SK-N-SH (cell line): ENCODE measurements around the gene DDR1.
"Not testable (repeated sequence)": the region's sequence is repeated elsewhere in the genome, so short reads cannot be mapped to it uniquely, and the experiment has no call there.

Experiments used
- EZH2phosphoT487 ChIP-seq: fragments of 200-600 bp; sonication (generic); IDR thresholded peaks from 2 replicates; pipeline ENCODE4 v1.6.1; 2017; ENCODE audit warnings: low read depth, mixed run types, mild to moderate bottlenecking, antibody characterized with exemption, moderate library complexity, borderline replicate concordance
- TF ChIP-seq, protein P1 (sequence below): IDR thresholded peaks from 2 replicates; pipeline ENCODE4 v1.6.1; 2012; ENCODE audit warnings: mild to moderate bottlenecking, low read depth, low read length, moderate library complexity

DNA sequence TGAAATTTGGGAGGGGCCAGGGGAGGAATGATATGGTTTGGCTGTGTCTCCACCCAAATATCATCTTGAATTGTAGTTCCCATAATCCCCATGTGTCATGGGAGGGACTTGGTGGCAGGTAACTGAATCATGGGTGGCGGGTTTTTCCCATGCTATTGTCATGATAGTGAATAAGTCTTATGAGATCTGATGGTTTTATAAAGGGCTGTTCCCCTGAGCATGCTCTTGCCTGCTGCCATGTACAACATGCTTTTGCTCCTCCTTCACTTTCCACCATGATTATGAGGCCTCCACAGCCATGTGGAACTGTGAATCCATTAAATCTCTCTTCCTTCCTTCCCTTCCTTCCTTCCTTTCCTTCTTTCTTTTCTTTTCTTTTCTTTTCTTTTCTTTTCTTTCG, 31.9 kb upstream of the DDR1 start:
- not testable (repeated sequence) for TF ChIP-seq EZH2phosphoT487
- TF ChIP-seq, protein P1, sequence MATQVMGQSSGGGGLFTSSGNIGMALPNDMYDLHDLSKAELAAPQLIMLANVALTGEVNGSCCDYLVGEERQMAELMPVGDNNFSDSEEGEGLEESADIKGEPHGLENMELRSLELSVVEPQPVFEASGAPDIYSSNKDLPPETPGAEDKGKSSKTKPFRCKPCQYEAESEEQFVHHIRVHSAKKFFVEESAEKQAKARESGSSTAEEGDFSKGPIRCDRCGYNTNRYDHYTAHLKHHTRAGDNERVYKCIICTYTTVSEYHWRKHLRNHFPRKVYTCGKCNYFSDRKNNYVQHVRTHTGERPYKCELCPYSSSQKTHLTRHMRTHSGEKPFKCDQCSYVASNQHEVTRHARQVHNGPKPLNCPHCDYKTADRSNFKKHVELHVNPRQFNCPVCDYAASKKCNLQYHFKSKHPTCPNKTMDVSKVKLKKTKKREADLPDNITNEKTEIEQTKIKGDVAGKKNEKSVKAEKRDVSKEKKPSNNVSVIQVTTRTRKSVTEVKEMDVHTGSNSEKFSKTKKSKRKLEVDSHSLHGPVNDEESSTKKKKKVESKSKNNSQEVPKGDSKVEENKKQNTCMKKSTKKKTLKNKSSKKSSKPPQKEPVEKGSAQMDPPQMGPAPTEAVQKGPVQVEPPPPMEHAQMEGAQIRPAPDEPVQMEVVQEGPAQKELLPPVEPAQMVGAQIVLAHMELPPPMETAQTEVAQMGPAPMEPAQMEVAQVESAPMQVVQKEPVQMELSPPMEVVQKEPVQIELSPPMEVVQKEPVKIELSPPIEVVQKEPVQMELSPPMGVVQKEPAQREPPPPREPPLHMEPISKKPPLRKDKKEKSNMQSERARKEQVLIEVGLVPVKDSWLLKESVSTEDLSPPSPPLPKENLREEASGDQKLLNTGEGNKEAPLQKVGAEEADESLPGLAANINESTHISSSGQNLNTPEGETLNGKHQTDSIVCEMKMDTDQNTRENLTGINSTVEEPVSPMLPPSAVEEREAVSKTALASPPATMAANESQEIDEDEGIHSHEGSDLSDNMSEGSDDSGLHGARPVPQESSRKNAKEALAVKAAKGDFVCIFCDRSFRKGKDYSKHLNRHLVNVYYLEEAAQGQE: not testable (repeated sequence)
